Naive thymus-derived CD4-positive, alpha-beta T cell (primary cell): ENCODE measurements around the gene ATG13. TPM values are rescaled to one million over a fixed set of nuclear protein-coding genes. Genes with fewer than 3 reads are reported as not detected.
A peak's percentile ranks its signal among the peaks of the same experiment; 100 is the strongest.

Experiments
- ATAC-seq: fragments of 150-1000 bp; cut with Tn5 transposase; 2 replicates; pipeline ENCODE4 v1.10.0; 2021; ENCODE audit warnings: mild to moderate bottlenecking, moderate library complexity
- CTCF ChIA-PET: fragments of 350-600 bp; sonication (Branson Sonifier 250); formaldehyde crosslinking; loops from one replicate; lab custom pipeline; 2021; ENCODE audit warnings: antibody characterized with exemption; lab: Charles Lee
- POLR2A ChIA-PET: fragments of 350-600 bp; sonication (Branson Sonifier 250); formaldehyde crosslinking; loops from one replicate; lab custom pipeline; 2021; ENCODE audit warnings: antibody characterized with exemption, inconsistent platforms; lab: Charles Lee
- DNase-seq, 9 donors: peaks; one replicate each; pipeline versions ENCODE4 v3.0.0 to v3.0.0-alpha.2; 2020 to 2022; ENCODE audit warnings: mixed read lengths in 1 of 9
- H3K27ac ChIP-seq: one replicate; pipeline ENCODE4 v1.7.0; 2013; ENCODE audit warnings: mild to moderate bottlenecking, low read depth, low read length, moderate library complexity
- H3K27me3 ChIP-seq, 2 donors: one replicate each; pipeline ENCODE4 v1.7.0; 2013; ENCODE audit warnings: low read length in 2 of 2, mild to moderate bottlenecking in 2 of 2, moderate library complexity in 2 of 2; ENCODE audit not compliant: control insufficient read depth in 2 of 2, insufficient read depth in 2 of 2
- H3K36me3 ChIP-seq, 3 experiments: 1 replicate in 2 of 3; 2 replicates in 1 of 3; pipeline ENCODE4 v1.7.0; 2013; ENCODE audit warnings: low read length in 3 of 3, mild to moderate bottlenecking in 3 of 3, moderate library complexity in 1 of 3; ENCODE audit not compliant: insufficient read depth in 3 of 3, control insufficient read depth in 2 of 3
- H3K4me1 ChIP-seq, 2 donors: one replicate each; pipeline ENCODE4 v1.7.0; 2013; ENCODE audit warnings: low read length in 2 of 2, mild to moderate bottlenecking in 2 of 2, moderate library complexity in 1 of 2; ENCODE audit not compliant: control insufficient read depth in 2 of 2, insufficient read depth in 2 of 2
- H3K4me3 ChIP-seq: 2 replicates; pipeline ENCODE4 v1.7.0; 2013; ENCODE audit warnings: mild to moderate bottlenecking, low read length
- H3K9me3 ChIP-seq, 3 experiments: 1 replicate in 2 of 3; 2 replicates in 1 of 3; pipeline ENCODE4 v1.7.0; 2013; ENCODE audit warnings: low read length in 3 of 3; ENCODE audit not compliant: control insufficient read depth in 2 of 3
- H3K27ac Mint-ChIP-seq, 9 donors: one replicate each; pipeline ENCODE4 v1.8.0; 2020 to 2022; ENCODE audit warnings: mixed read lengths in 9 of 9, mild to moderate bottlenecking in 8 of 9, moderate library complexity in 5 of 9, inconsistent platforms in 2 of 9
- H3K27me3 Mint-ChIP-seq, 5 donors: one replicate each; pipeline ENCODE4 v1.8.0; 2021 to 2022; ENCODE audit warnings: mixed read lengths in 5 of 5, mild to moderate bottlenecking in 1 of 5
- H3K36me3 Mint-ChIP-seq, 5 donors: one replicate each; pipeline ENCODE4 v1.8.0; 2020 to 2022; ENCODE audit warnings: mixed read lengths in 5 of 5, mild to moderate bottlenecking in 3 of 5, inconsistent platforms in 1 of 5
- H3K4me1 Mint-ChIP-seq, 7 donors: one replicate each; pipeline ENCODE4 v1.8.0; 2020 to 2022; ENCODE audit warnings: mixed read lengths in 7 of 7, mild to moderate bottlenecking in 3 of 7, inconsistent platforms in 1 of 7
- H3K4me3 Mint-ChIP-seq, 10 donors: one replicate each; pipeline ENCODE4 v1.8.0; 2020 to 2022; ENCODE audit warnings: mild to moderate bottlenecking in 10 of 10, mixed read lengths in 10 of 10, moderate library complexity in 6 of 10, inconsistent platforms in 2 of 10
- H3K9me3 Mint-ChIP-seq, 11 donors: one replicate each; pipeline ENCODE4 v1.8.0; 2020 to 2022; ENCODE audit warnings: mixed read lengths in 11 of 11, mild to moderate bottlenecking in 4 of 11, inconsistent platforms in 1 of 11, moderate library complexity in 1 of 11
- intact Hi-C, 2 donors: fragments of 100-400 bp; cut with micrococcal nuclease; formaldehyde crosslinking; loops; one replicate each; pipeline ENCODE4 v1.15.1; 2023
- polyA plus RNA-seq, 2 donors: library from polyadenylated mRNA; unstranded; fragments of 300-500 nt; fragmentation: Illumina TruSeq; gene quantifications; one replicate each; pipeline ENCODE4 v1.2.3, GENCODE V29; 2021
- total RNA-seq, 6 experiments: library from RNA in 5 of 6; stranded (reverse) in 5 of 6; gene quantifications; 1 replicate in 5 of 6; 2 replicates in 1 of 6; pipeline ENCODE4 v1.2.3 and lab custom pipeline; 2021 to 2026

Gene ATG13
- total and polyA plus RNA-seq, 7 experiments from 2014 or later, result 70.0 to 114 (median 89.7) TPM

DNA sequence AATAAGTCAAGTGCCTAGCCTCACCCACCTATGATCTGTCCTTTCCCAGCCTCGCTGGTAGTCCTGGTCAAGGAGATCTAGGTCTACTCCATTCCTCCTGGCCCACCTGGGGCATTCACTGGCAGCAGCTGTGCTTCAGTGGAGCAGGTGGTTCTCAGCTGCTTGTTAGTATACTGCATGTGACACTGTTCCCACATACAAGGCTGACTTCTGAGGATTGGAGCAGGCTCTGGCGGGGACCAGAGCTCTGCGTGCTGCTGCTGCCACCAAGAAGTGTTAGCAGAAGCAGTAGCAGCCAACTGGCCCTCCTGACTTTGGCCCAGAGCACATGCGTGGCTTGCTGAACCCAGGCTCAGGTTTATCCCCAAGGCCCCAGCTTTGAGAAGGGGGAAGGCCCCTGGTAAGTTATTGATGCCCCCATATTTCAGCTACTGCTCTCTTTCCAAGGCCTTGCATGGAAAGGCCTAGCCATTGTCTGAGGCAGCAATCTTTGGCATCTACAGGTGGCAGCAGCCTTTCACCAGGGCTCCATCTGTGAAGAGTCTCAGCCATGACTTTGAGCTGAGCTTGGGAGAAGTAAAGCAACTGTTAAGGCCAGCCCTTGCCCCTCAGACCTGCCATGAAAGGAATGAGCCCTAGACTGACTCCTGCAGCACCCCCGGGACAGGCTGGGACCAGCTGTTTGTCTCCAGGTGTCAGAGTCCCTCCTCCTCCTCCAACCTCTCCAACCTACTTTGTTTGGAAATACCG lies 56.5 kb downstream of the ATG13 start:
- peaks cover 8 to 36% (median 14%) of the 10 kb centered on the region in 3 experiments for H3K36me3 ChIP-seq
- H3K36me3 Mint-ChIP-seq, result peaks cover 11 to 39% (median 32%) of the 10 kb centered on the region in 5 donors
- DNase-seq (no peak), ATAC-seq (no peak)
- peak overlapping the region in 7 of 10 donors; percentile 10 to 80 (median 67) for H3K4me3 Mint-ChIP-seq
- H3K27me3 ChIP-seq, result no peaks in the 10 kb centered on the region
- CTCF ChIA-PET, result interaction anchor here (0.6 to 2.6 kb wide), 4 partner anchors 11 to 61 kb away, joined by 3 to 10 read pairs (median 4); partner anchors contain the start of genes ARHGAP1 and ZNF408
- no peaks in the 10 kb centered on the region for H3K9me3 ChIP-seq
- no peak overlapping the region for H3K4me3 ChIP-seq
- H3K9me3 Mint-ChIP-seq, result no peaks in the 10 kb centered on the region
- POLR2A ChIA-PET, result interaction anchor here (1.1 to 10.8 kb wide), 3 partner anchors 9 to 24 kb away, joined by 6 to 135 read pairs (median 8); partner anchors contain the start of genes ARHGAP1 and ZNF408
- H3K27me3 Mint-ChIP-seq, result no peaks in the 10 kb centered on the region
- peaks cover 57 to 82% of the 10 kb centered on the region in 2 donors for H3K4me1 ChIP-seq
- intact Hi-C loops, result loop anchor here (5.0 to 10.0 kb wide), 2 partner anchors 78 to 289 kb away; partner anchors contain the start of gene MDK (in 1 of the 2)
- peak overlapping the region; percentile 86 to 96 (median 92) for H3K27ac Mint-ChIP-seq
- H3K4me1 Mint-ChIP-seq, result peaks cover 56 to 91% (median 80%) of the 10 kb centered on the region in 7 donors
- H3K27ac ChIP-seq, result peak overlapping the region; percentile 63

DNA sequence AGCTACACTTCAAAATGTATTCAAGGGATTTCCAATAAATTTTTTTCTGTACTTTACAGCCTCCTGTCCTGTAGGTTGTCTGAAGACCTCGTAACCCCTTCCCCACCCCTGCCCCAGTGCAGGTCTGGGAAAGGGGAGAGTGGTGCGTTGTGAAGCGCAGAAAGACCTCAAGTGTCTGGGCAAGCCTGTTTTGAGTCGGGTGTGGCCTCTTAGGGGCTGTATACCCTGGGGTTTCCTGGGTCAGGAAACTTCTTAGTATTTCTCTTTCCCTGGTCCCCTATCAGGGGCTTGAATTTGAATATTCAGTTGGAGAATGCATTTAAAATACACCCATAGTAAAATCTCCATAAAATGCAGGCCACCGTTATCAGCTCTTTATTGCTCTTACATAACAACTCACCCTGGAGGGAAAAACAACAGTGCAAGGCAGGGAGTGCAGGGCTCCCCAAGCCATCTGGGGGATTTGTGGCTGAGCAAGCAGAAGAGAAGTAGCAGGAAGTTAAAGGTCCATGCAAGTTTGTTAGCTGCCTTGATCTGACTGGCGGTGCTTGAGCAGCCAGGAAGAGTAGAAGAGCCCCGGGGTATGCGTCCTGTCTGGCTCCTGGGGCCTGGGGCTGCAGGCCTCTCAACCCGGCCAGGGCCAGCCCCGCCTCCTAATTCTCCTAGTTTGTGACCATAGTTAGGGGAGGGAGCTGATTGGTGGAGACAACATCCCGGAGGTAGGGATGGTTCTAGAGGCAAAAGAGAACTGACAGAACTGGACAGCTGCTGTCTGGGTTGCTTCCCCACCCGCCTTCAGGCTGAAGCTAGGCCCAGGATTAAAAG lies 57.3 kb downstream of the ATG13 start:
- peak in 7 of 9 donors; percentile 27 to 50 (median 40) for DNase-seq
- Mint-ChIP-seq H3K36me3 (peaks cover 10 to 39% (median 28%) of the 10 kb centered on the region in 5 donors), H3K4me1 (peaks cover 49 to 83% (median 75%) of the 10 kb centered on the region in 7 donors), H3K27me3 (no peaks in the 10 kb centered on the region), H3K9me3 (no peaks in the 10 kb centered on the region), H3K4me3 (peak overlapping the region; percentile 40 to 82 (median 70)), H3K27ac (peak overlapping the region; percentile 85 to 96 (median 91))
- Histone ChIP-seq H3K27ac (peak overlapping the region; percentile 63), H3K9me3 (no peaks in the 10 kb centered on the region), H3K4me1 (peaks cover 55 to 76% of the 10 kb centered on the region in 2 donors), H3K4me3 (no peak overlapping the region), H3K36me3 (peaks cover 2 to 36% (median 13%) of the 10 kb centered on the region in 3 experiments), H3K27me3 (no peaks in the 10 kb centered on the region)
- ATAC-seq, result no peak
- ChIA-PET CTCF (interaction anchor here (0.7 to 2.6 kb wide), 3 partner anchors 11 to 62 kb away, joined by 3 to 10 read pairs (median 4); partner anchors contain the start of genes ARHGAP1 and ZNF408), POLR2A (interaction anchor here (0.5 to 10.8 kb wide), 7 partner anchors 9 to 447 kb away, joined by 3 to 135 read pairs (median 5); partner anchors contain the start of genes AMBRA1, ARHGAP1 and ZNF408)
- intact Hi-C loops, result loop anchor here (1.0 to 10.0 kb wide), 3 partner anchors 26 to 290 kb away; partner anchors contain the start of genes ARHGAP1 (in 1 of the 2) and MDK (in 1 of the 2)

DNA sequence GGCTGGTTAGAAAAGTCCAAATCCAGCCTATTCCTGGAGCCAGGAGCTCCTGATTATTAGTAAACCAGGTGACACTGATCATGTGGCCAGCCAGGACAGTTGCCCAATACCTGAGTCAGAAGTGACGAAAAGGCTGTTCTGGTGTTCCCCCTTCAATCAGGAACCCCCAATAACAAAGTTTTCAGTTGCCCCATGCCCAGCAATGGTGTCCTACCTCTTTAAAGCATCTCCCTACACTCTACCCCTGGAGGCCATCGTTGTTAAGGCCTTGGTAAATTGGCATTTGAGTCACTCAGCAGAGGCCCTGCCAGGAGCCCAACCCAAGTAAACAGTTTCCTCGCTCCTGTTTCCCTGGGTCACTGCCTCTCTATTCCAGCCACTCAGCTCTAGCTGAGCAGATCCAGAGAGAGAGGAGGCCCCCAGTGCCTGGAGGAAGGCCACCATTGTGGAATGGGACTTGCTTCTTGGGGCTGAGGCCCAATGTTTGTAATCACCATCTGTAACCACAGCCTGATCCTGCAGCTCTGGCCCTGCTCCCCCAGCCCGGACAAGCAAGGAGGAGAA lies 58.0 kb downstream of the ATG13 start:
- ChIA-PET CTCF (interaction anchor here (1.0 to 2.6 kb wide), 2 partner anchors 12 to 25 kb away, joined by 3 to 10 read pairs; partner anchors contain the start of genes ARHGAP1 and ZNF408), POLR2A (interaction anchor here (0.5 to 10.8 kb wide), 6 partner anchors 8 to 448 kb away, joined by 3 to 135 read pairs (median 4); partner anchors contain the start of genes AMBRA1, ARHGAP1 and ZNF408)
- H3K36me3 ChIP-seq, result peaks cover 0 to 39% (median 10%) of the 10 kb centered on the region in 3 experiments
- no peak overlapping the region for H3K4me3 ChIP-seq
- DNase-seq (no peak), ATAC-seq (no peak)
- H3K27ac ChIP-seq, result peak overlapping the region; percentile 63
- Mint-ChIP-seq H3K36me3 (peaks cover 9 to 36% (median 25%) of the 10 kb centered on the region in 5 donors), H3K4me3 (peak overlapping the region in 7 of 10 donors; percentile 18 to 74 (median 67)), H3K27ac (peak overlapping the region; percentile 85 to 96 (median 91)), H3K27me3 (no peaks in the 10 kb centered on the region), H3K9me3 (no peaks in the 10 kb centered on the region), H3K4me1 (peaks cover 45 to 77% (median 70%) of the 10 kb centered on the region in 7 donors)
- H3K9me3 ChIP-seq, result no peaks in the 10 kb centered on the region
- H3K27me3 ChIP-seq, result no peaks in the 10 kb centered on the region
- intact Hi-C loops, result loop anchor here (1.0 to 10.0 kb wide), 2 partner anchors 25 to 291 kb away; partner anchors contain the start of genes ARHGAP1 (in 1 of the 2) and MDK (in 1 of the 2)
- peaks cover 49 to 69% of the 10 kb centered on the region in 2 donors for H3K4me1 ChIP-seq

DNA sequence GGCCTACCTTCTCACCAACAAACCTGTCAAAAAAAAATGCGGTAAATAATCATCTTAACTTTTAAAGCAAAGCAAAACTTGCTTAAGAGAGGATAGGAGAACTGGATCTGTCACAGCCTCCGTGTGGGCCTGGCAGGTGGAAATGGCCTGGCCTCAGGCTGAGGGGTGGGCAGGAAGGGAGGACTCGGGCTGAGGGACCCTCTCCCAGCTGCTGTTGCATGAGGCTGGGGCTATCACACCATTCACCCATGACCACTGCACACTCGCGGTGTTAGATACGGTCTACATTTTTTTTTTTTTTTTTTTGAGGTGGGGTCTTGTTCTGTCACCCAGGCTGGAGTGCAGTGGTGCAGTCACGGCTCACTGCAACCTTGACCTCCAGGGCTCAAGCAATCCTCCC lies 58.6 kb downstream of the ATG13 start:
- H3K4me3 ChIP-seq, result no peak overlapping the region
- H3K27me3 ChIP-seq, result no peaks in the 10 kb centered on the region
- H3K27ac Mint-ChIP-seq, result peak overlapping the region in 8 of 9 donors; percentile 12 to 96 (median 89)
- CTCF ChIA-PET, result no interaction called here
- no peak for ATAC-seq
- H3K27ac ChIP-seq, result peak overlapping the region; percentile 63
- intact Hi-C loops, result loop anchor here (1.0 to 10.0 kb wide), 2 partner anchors 24 to 291 kb away; partner anchors contain the start of genes ARHGAP1 (in 1 of the 2) and MDK (in 1 of the 2)
- no peaks in the 10 kb centered on the region for H3K9me3 ChIP-seq
- peak overlapping the region in 3 of 10 donors; percentile 19 to 69 (median 51) for H3K4me3 Mint-ChIP-seq
- no peaks in the 10 kb centered on the region for H3K27me3 Mint-ChIP-seq
- POLR2A ChIA-PET, result interaction anchor here (0.6 to 10.8 kb wide), 2 partner anchors 22 to 1998 kb away, joined by 3 to 135 read pairs; partner anchors contain the start of genes ARHGAP1 and ZNF408
- H3K36me3 Mint-ChIP-seq, result peaks cover 7 to 40% (median 25%) of the 10 kb centered on the region in 5 donors
- H3K36me3 ChIP-seq, result peaks cover 0 to 45% (median 10%) of the 10 kb centered on the region in 3 experiments
- DNase-seq, result no peak
- peaks cover 44 to 64% of the 10 kb centered on the region in 2 donors for H3K4me1 ChIP-seq
- no peaks in the 10 kb centered on the region for H3K9me3 Mint-ChIP-seq
- peaks cover 44 to 72% (median 65%) of the 10 kb centered on the region in 7 donors for H3K4me1 Mint-ChIP-seq

DNA sequence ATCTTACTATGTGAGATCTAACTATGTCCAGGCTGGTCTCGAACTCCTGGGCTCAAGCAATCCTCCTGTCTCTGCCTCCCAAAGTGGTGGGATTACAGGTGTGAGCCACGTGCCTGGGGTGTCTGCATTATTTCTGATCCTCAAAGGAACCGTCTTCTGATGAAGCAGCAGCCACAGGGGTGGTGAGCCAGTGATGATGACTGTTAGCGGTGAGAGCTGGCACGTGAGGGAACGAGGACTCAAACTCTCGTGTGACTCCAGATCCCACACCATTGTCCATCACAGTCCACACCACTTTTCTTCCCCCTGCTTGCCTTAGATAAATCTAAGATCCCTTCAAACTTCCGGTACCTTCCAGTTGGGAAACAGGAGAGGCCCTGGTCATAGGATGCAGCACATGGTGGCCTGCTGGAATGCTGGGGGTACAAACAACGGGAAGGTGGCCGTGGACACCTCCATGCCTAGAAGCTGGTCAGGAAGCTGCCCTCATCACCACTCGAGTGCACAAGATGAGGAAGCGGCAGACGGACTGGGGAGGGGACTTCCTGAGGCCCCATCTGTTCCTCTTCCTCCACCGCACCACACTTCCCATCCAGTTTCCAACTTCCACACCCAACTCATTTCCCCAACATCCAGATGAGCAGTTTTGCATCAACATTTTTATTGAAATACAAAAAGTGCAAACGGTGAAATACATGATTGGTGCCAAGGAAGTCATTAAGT lies 59.2 kb downstream of the ATG13 start:
- ChIA-PET POLR2A (interaction anchor here (0.6 to 10.8 kb wide), 2 partner anchors 21 to 1998 kb away, joined by 3 to 135 read pairs; partner anchors contain the start of genes ARHGAP1 and ZNF408), CTCF (no interaction called here)
- Mint-ChIP-seq H3K36me3 (peaks cover 5 to 40% (median 22%) of the 10 kb centered on the region in 5 donors), H3K4me3 (peak overlapping the region in 8 of 10 donors; percentile 7 to 51 (median 38)), H3K9me3 (no peaks in the 10 kb centered on the region), H3K27ac (peak overlapping the region; percentile 9 to 95 (median 72)), H3K27me3 (no peaks in the 10 kb centered on the region), H3K4me1 (peaks cover 38 to 66% (median 60%) of the 10 kb centered on the region in 7 donors)
- Histone ChIP-seq H3K36me3 (peaks cover 0 to 52% (median 13%) of the 10 kb centered on the region in 3 experiments), H3K4me1 (peaks cover 39 to 58% of the 10 kb centered on the region in 2 donors), H3K9me3 (no peaks in the 10 kb centered on the region), H3K27ac (no peak overlapping the region), H3K4me3 (no peak overlapping the region), H3K27me3 (no peaks in the 10 kb centered on the region)
- ATAC-seq (peak; percentile 72), DNase-seq (no peak)
- intact Hi-C loops, result loop anchor here in 1 of 2 donors (10.0 kb wide), 1 partner anchor 292 kb away; the partner anchor contains the start of gene MDK
